ENCODE results near the gene NOP10.

Gene NOP10

GRCh38 chr15:34329006-34329405, 13.9 kb downstream of the NOP10 start:
- DNase-seq: no peak

DNA sequence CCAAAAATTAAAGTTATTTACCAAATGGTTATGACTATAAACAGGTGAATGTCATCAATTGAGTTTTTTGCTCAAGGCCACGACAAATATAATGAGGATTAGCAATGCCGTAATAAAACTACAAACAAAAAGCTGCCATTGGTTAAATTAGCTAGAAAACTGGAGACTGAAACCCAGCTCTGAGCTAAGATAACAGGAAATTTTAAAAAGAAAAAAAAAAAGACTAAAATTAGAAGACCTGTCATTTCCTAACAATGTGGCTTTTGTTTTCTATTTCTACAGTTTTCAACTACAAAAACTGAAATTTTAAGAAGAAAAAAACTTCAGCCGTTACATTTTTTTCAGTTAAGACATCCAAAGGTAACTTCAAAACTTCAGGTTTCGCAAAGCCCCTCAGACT, 15.0 kb downstream of the NOP10 start:
- no peak for DNase-seq

DNA sequence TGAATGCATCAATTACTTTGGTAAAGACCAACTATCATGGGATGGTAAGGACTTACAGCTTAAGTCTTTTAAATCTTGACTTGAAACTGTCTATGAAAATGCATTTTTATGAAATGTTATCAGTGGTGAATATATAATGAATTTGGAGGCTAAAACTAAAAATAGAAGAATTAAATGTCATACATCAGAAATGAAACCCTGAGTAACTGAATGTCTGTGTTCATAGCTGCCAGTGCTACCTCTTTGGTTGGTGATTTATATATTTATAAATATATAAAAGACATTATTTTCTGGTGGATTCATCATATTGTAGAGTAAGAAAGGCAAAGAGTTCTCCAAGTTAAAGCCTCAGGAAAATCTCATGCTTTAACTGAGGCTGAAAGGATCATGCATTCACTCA, 17.6 kb downstream of the NOP10 start:
- no peak for DNase-seq

- no peak for DNase-seq
Measured at GRCh38 chr15:34324933-34325332, 18.0 kb downstream of the NOP10 start.

GRCh38 chr15:34323217-34323616, 19.7 kb downstream of the NOP10 start:
- no peak for DNase-seq

GRCh38 chr15:34318277-34319079, 24.5 kb downstream of the NOP10 start:
- DNase-seq: peak; percentile 13

DNA sequence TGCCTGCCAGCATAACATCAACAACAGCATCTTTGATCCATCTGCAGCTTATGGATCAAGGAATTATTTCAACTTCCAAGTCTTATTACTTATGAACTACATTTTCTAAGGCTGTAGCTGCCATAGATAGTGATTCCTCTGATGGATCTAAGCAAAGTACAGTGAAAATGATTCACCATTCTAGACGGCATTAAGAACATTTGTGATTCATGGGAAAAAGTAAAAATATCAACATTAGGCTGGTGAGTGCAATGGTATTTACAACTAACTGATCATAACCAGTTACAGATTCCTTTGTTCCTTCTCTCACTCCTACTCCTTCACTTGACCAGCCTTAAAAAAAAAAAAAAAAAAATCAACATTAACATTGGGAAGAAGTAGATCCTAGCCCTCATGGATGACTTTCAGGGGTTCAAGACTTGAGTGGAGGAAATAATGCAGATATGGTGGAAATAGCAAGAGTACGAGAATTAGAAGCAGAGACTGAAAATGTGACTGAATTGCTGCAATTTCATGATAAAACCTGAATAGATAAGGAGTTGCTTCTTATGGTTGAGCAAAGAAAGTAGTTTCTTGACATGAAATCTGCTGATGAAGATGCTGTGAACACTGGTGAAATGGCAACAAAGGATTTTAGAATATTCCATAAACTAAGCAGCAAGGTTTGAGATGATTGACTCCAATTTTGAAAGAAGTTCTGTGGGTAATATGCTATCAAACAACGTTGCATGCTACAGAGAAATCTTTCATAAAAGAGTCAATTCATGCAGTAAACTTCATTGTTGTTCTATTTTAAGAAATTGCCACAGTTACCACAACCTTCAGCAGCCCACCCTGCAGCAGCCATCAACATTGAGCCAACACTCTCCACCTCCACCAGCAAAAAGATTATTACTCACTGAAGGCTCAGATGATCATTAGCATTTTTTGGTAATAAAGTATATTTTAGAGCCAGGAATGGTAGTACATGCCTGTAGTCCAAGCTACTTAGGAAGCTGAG, 28.1 kb downstream of the NOP10 start:
- no peak for DNase-seq

DNA sequence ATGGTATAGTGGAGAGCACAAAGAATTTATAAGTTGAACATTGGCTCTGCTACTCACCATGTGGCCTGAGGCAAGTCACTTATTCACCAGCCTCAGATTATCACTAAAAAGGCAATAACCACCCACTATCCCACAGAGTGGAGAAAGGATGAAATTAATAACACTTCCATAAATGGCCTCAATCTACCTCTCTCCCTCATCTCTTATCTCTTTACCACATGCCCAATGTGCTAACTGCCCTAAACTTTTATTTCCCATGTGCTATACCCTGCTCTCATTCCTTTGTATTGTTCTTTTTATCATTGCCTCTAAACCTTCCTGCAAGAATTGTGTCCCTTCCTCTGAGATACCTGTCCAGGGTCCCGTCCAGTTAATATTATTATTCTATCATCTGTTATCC, 31.4 kb downstream of the NOP10 start:
- DNase-seq: no peak

- DNase-seq: no peak
Measured at GRCh38 chr15:34304613-34305012, 38.3 kb downstream of the NOP10 start.

GRCh38 chr15:34301058-34301457, 41.9 kb downstream of the NOP10 start:
- no peak for DNase-seq

- DNase-seq: no peak
Measured at GRCh38 chr15:34297059-34297458, 45.9 kb downstream of the NOP10 start.

DNA sequence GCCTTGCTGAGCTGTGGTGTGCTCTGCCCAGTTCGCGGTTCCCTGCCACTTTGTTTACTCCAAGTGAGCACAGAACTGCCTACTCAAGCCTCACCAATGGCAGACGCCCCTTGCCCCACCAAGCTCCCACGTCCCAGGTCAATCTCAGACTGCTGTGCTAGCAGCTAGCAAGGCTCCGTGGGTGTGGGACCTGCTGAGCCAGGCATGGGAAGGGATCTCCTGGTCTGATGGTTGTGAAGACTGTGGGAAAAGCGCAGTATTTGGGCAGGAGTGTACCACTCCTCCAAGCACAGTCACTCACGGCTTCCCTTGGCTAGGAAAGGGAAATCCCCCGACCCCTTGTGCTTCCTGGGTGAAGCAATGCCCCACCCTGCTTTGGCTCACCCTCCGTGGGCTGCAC, 50.3 kb downstream of the NOP10 start:
- DNase-seq: no peak
